NCI-H460 (cell line): ENCODE results near the gene SLC24A2. TPM values are rescaled to one million over a fixed set of nuclear protein-coding genes. Genes with fewer than 3 reads are reported as not detected.

Source experiments
- DNase-seq: peaks from one replicate; pipeline ENCODE4 v3.0.0-alpha.2; 2016; ENCODE audit warnings: low read depth; ENCODE audit errors: extremely low read depth
- total RNA-seq: library from RNA; depleted of rRNA; stranded (reverse); fragments of >200 nt; shearing (Covaris generic); gene quantifications from 2 replicates; pipeline ENCODE4 v1.2.3, GENCODE V29; 2014

SLC24A2 gene
- total RNA-seq, 1 experiment from 2014 or later = not detected

DNA sequence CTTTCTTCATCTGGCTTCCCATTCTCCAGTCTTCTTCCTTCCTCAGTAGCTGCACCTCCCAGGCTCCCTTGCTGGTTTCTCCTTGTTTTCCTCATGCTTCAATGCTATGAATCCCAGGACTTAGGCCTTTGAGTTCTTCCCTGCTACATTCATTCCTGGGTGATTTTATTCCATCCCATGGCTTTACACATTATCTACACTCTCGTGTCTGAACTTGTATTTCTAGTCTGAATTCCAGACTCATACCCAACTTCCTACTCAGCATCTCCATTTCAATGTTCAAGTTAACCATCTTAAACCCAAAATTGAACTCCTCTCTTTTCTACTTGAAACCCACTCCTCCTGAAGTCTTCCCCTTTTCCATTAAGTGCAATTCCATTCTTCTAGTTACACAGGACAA lies 20.0 kb downstream of the SLC24A2 start:
- no peak for DNase-seq

- DNase-seq = no peak
Observed at GRCh38 chr9:19759066-19759465, 29.8 kb downstream of the SLC24A2 start.

DNA sequence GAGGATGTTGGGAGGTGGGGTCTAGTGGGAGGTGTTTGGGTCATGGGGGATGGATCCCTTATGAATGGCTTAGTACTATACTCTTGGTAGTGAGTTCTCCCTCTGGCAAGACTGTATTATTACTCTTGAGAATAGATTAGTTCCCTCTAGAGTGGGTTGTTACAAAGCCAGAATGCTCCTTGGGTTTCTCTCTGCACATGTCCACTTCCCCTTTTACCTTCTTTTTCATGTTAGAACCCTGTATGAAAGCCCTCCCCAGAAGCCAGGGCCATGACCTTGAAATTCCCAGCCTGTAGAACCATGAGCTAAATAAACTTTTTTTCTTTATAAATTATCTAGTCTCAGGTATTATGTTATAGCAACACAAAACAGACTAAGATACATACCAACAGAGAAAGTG lies 31.1 kb downstream of the SLC24A2 start:
- no peak for DNase-seq

- DNase-seq = no peak
Observed at GRCh38 chr9:19754921-19755320, 33.9 kb downstream of the SLC24A2 start.

DNA sequence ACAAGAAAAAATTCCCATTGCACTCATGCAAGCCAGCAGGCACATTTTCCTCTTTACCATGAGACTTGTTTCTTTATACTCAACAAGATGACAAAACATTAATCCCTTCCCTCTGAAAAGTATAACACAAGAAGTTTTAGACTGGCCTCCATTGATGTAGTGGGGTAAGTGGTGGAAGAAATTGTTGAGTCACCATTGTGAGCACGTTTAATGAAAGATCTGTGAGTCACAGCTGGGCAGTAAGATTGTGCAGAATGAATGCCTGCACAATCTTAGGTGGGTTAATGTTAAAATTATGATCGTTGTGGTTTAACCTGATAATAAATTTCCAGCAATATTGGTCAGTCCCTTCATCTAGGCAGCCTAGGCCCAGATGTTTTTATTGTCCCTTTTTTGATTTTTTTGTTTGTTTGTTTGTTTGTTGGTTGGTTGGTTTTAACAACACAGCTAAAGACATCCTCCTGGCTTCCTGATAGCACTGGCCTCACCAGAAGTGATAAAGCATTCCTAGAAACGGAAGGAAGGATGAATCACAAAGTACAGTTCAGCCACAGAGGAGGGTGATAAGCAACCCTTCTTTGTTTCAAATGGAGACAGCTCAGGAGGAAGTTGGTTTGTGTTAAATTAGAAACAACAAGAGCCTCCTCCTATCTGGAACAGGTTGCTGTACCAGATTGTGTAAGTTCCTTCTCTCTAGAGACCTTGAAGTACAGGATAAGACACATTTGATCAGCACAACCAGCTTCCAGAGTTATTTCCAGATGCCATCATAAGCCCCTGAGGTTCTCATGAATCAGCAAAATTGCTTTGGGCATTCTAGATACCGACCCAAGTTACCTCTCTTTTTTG lies 40.3 kb downstream of the SLC24A2 start:
- DNase-seq = peak; percentile 11

- DNase-seq = no peak
Observed at GRCh38 chr9:19746223-19746622, 42.6 kb downstream of the SLC24A2 start.

GRCh38 chr9:19741178-19741577 lies 47.7 kb downstream of the SLC24A2 start:
- DNase-seq = no peak
